HL-60 (cell line): ENCODE data around the gene LST1.

Experiments used
- CTCF ChIP-seq: IDR thresholded peaks from one replicate; pipeline ENCODE4 v1.5.1; 2011; ENCODE audit warnings: low read length, control low read depth, inconsistent platforms; ENCODE audit not compliant: insufficient read depth
- GABPA ChIP-seq: IDR thresholded peaks from 2 replicates; pipeline ENCODE4 v1.6.1; 2012; ENCODE audit warnings: low read depth
- POLR2AphosphoS5 ChIP-seq: IDR thresholded peaks from 2 replicates; pipeline ENCODE4 v1.6.1; 2012; ENCODE audit warnings: low read depth
- REST ChIP-seq: IDR thresholded peaks from 2 replicates; pipeline ENCODE4 v1.6.1; 2012; ENCODE audit warnings: low read depth; ENCODE audit not compliant: insufficient replicate concordance
- SPI1 ChIP-seq: IDR thresholded peaks from 2 replicates; pipeline ENCODE4 v1.6.1; 2012; ENCODE audit warnings: low read depth, mild to moderate bottlenecking, borderline replicate concordance

- TF ChIP-seq CTCF: no peak
- no peak for TF ChIP-seq REST
- no peak for TF ChIP-seq POLR2AphosphoS5
- no peak for TF ChIP-seq GABPA
- no peak for TF ChIP-seq SPI1
These were observed 42.9 kb downstream of the LST1 start for GRCh38 chr6:31629014-31629413.
